Mammary epithelial cell (primary cell): ENCODE results near the gene KIF26A.

ENCODE experiments used
- EZH2 ChIP-seq: IDR thresholded peaks from 2 replicates; pipeline ENCODE4 v1.6.1; 2012; ENCODE audit warnings: low read length, inconsistent platforms, borderline replicate concordance
- TF ChIP-seq, protein P1 (sequence below), 2 donors: IDR thresholded peaks in 1 of 2; conservative IDR thresholded peaks in 1 of 2; 2 replicates each; pipeline ENCODE4 v1.5.1; 2011 to 2012; ENCODE audit warnings: inconsistent platforms in 2 of 2, low read length in 2 of 2, mild to moderate bottlenecking in 2 of 2, control low read depth in 1 of 2, low read depth in 1 of 2; ENCODE audit not compliant: insufficient read depth in 1 of 2; ENCODE audit errors: extremely low read depth in 1 of 2

GRCh38 chr14:104174051-104174450, 35.7 kb downstream of the KIF26A start:
- TF ChIP-seq, protein P1, sequence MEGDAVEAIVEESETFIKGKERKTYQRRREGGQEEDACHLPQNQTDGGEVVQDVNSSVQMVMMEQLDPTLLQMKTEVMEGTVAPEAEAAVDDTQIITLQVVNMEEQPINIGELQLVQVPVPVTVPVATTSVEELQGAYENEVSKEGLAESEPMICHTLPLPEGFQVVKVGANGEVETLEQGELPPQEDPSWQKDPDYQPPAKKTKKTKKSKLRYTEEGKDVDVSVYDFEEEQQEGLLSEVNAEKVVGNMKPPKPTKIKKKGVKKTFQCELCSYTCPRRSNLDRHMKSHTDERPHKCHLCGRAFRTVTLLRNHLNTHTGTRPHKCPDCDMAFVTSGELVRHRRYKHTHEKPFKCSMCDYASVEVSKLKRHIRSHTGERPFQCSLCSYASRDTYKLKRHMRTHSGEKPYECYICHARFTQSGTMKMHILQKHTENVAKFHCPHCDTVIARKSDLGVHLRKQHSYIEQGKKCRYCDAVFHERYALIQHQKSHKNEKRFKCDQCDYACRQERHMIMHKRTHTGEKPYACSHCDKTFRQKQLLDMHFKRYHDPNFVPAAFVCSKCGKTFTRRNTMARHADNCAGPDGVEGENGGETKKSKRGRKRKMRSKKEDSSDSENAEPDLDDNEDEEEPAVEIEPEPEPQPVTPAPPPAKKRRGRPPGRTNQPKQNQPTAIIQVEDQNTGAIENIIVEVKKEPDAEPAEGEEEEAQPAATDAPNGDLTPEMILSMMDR (conservative IDR thresholded peaks at IDR 0.05 in 1 of 2, IDR thresholded peaks at IDR 0.05 in 1 of 2; ENCODE audit: extremely low read depth in 1 of 2, insufficient read depth in 1 of 2, low read depth in 1 of 2, low read length in 2 of 2), result no peak
- TF ChIP-seq EZH2, result no peak
